ENCODE results near the gene CLCNKA. TPM values are rescaled to one million over a fixed set of nuclear protein-coding genes. Genes with fewer than 3 reads are reported as not detected.

The CLCNKA gene
- total and polyA plus RNA-seq, 7 experiments from 2014 or later = not detected

- no peaks in the 10 kb centered on the region for H3K27me3 ChIP-seq (ENCODE audit: control insufficient read depth in 2 of 2, insufficient read depth in 2 of 2, low read length in 2 of 2)
- Mint-ChIP-seq H3K27me3 (peaks cover 0 to 3% (median 0%) of the 10 kb centered on the region in 5 donors), H3K36me3 (no peaks in the 10 kb centered on the region), H3K4me3 (no peak overlapping the region), H3K4me1 (no peaks in the 10 kb centered on the region), H3K9me3 (no peaks in the 10 kb centered on the region), H3K27ac (peak overlapping the region in 1 of 9 donors; percentile 17)
- intact Hi-C loops (cut with micrococcal nuclease) = no loop called here
- no peaks in the 10 kb centered on the region for H3K4me1 ChIP-seq (ENCODE audit: control insufficient read depth in 2 of 2, insufficient read depth in 2 of 2, low read length in 2 of 2)
- H3K36me3 ChIP-seq (ENCODE audit: control insufficient read depth in 2 of 3, insufficient read depth in 3 of 3, low read length in 3 of 3) = no peaks in the 10 kb centered on the region
- no peak overlapping the region for H3K27ac ChIP-seq (ENCODE audit: low read depth, low read length)
- no peak overlapping the region for H3K4me3 ChIP-seq (ENCODE audit: low read length)
- ATAC-seq (no peak), DNase-seq (no peak)
- ChIA-PET CTCF (no interaction called here), POLR2A (no interaction called here)
- H3K9me3 ChIP-seq (ENCODE audit: control insufficient read depth in 2 of 3, low read length in 3 of 3) = no peaks in the 10 kb centered on the region
These were observed 32.7 kb upstream of the CLCNKA start for GRCh38 chr1:15988856-15989736.

DNA sequence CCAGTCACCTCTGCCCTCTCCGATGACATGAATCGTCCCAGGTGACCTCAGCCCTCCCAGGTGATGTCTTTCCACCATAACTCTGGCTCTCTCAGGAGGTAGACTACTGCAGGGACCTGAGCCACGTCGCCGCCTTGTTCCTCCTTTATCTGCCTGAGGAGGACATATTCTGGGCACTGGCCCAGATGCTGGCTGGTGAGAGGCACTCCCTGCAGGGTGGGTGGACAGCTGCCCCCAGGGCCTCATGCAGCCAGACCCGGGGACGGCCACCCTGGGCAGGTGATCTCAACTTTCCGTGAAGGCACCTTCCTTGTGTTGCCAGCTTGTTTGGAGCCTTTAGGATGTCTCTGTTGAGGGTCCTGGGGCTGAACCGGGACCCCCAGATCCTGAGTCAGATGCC lies 32.1 kb upstream of the CLCNKA start:
- CTCF ChIA-PET = no interaction called here
- POLR2A ChIA-PET = no interaction called here
- Mint-ChIP-seq H3K27ac (no peak overlapping the region), H3K9me3 (no peaks in the 10 kb centered on the region), H3K4me3 (no peak overlapping the region), H3K36me3 (no peaks in the 10 kb centered on the region), H3K4me1 (no peaks in the 10 kb centered on the region), H3K27me3 (peaks cover 0 to 3% (median 0%) of the 10 kb centered on the region in 5 donors)
- ATAC-seq (no peak), DNase-seq (no peak)
- intact Hi-C loops (cut with micrococcal nuclease) = no loop called here
- no peaks in the 10 kb centered on the region for H3K36me3 ChIP-seq (ENCODE audit: control insufficient read depth in 2 of 3, insufficient read depth in 3 of 3, low read length in 3 of 3)
- no peak overlapping the region for H3K27ac ChIP-seq (ENCODE audit: low read depth, low read length)
- no peaks in the 10 kb centered on the region for H3K9me3 ChIP-seq (ENCODE audit: control insufficient read depth in 2 of 3, low read length in 3 of 3)
- H3K4me3 ChIP-seq (ENCODE audit: low read length) = no peak overlapping the region
- no peaks in the 10 kb centered on the region for H3K27me3 ChIP-seq (ENCODE audit: control insufficient read depth in 2 of 2, insufficient read depth in 2 of 2, low read length in 2 of 2)
- H3K4me1 ChIP-seq (ENCODE audit: control insufficient read depth in 2 of 2, insufficient read depth in 2 of 2, low read length in 2 of 2) = no peaks in the 10 kb centered on the region

GRCh38 chr1:15991427-15992186 lies 30.2 kb upstream of the CLCNKA start:
- CTCF ChIA-PET = interaction anchor here (0.6 kb wide), 1 partner anchor 65 kb away, joined by 4 read pairs; no protein-coding TSS in a partner anchor

GRCh38 chr1:15992187-15992553 lies 29.7 kb upstream of the CLCNKA start:
- Mint-ChIP-seq H3K4me3 (no peak overlapping the region), H3K4me1 (no peaks in the 10 kb centered on the region), H3K27me3 (peaks cover 0 to 3% (median 0%) of the 10 kb centered on the region in 5 donors), H3K27ac (peak overlapping the region in 1 of 9 donors; percentile 55), H3K9me3 (no peaks in the 10 kb centered on the region), H3K36me3 (no peaks in the 10 kb centered on the region)
- H3K9me3 ChIP-seq (ENCODE audit: control insufficient read depth in 2 of 3, low read length in 3 of 3) = no peaks in the 10 kb centered on the region
- ATAC-seq (no peak), DNase-seq (no peak)
- no peaks in the 10 kb centered on the region for H3K4me1 ChIP-seq (ENCODE audit: control insufficient read depth in 2 of 2, insufficient read depth in 2 of 2, low read length in 2 of 2)
- intact Hi-C loops (cut with micrococcal nuclease) = no loop called here
- no peak overlapping the region for H3K27ac ChIP-seq (ENCODE audit: low read depth, low read length)
- no peak overlapping the region for H3K4me3 ChIP-seq (ENCODE audit: low read length)
- POLR2A ChIA-PET = no interaction called here
- H3K27me3 ChIP-seq (ENCODE audit: control insufficient read depth in 2 of 2, insufficient read depth in 2 of 2, low read length in 2 of 2) = no peaks in the 10 kb centered on the region
- CTCF ChIA-PET = no interaction called here
- H3K36me3 ChIP-seq (ENCODE audit: control insufficient read depth in 2 of 3, insufficient read depth in 3 of 3, low read length in 3 of 3) = no peaks in the 10 kb centered on the region

More at GRCh38 chr1:15991427-15992186, 30.2 kb upstream of the CLCNKA start:
- intact Hi-C loops (cut with micrococcal nuclease) = no loop called here
- no peaks in the 10 kb centered on the region for H3K9me3 Mint-ChIP-seq
- no peaks in the 10 kb centered on the region for H3K4me1 Mint-ChIP-seq
- POLR2A ChIA-PET = no interaction called here
- H3K27ac ChIP-seq (ENCODE audit: low read depth, low read length) = no peak overlapping the region
- H3K4me3 ChIP-seq (ENCODE audit: low read length) = no peak overlapping the region
- no peaks in the 10 kb centered on the region for H3K36me3 Mint-ChIP-seq
- DNase-seq (no peak), ATAC-seq (no peak)
- no peak overlapping the region for H3K4me3 Mint-ChIP-seq
- no peaks in the 10 kb centered on the region for H3K4me1 ChIP-seq (ENCODE audit: control insufficient read depth in 2 of 2, insufficient read depth in 2 of 2, low read length in 2 of 2)
- no peaks in the 10 kb centered on the region for H3K36me3 ChIP-seq (ENCODE audit: control insufficient read depth in 2 of 3, insufficient read depth in 3 of 3, low read length in 3 of 3)
- H3K27ac Mint-ChIP-seq = no peak overlapping the region
- H3K27me3 Mint-ChIP-seq = peaks cover 0 to 3% (median 0%) of the 10 kb centered on the region in 5 donors
- H3K9me3 ChIP-seq (ENCODE audit: control insufficient read depth in 2 of 3, low read length in 3 of 3) = no peaks in the 10 kb centered on the region
- no peaks in the 10 kb centered on the region for H3K27me3 ChIP-seq (ENCODE audit: control insufficient read depth in 2 of 2, insufficient read depth in 2 of 2, low read length in 2 of 2)

DNA sequence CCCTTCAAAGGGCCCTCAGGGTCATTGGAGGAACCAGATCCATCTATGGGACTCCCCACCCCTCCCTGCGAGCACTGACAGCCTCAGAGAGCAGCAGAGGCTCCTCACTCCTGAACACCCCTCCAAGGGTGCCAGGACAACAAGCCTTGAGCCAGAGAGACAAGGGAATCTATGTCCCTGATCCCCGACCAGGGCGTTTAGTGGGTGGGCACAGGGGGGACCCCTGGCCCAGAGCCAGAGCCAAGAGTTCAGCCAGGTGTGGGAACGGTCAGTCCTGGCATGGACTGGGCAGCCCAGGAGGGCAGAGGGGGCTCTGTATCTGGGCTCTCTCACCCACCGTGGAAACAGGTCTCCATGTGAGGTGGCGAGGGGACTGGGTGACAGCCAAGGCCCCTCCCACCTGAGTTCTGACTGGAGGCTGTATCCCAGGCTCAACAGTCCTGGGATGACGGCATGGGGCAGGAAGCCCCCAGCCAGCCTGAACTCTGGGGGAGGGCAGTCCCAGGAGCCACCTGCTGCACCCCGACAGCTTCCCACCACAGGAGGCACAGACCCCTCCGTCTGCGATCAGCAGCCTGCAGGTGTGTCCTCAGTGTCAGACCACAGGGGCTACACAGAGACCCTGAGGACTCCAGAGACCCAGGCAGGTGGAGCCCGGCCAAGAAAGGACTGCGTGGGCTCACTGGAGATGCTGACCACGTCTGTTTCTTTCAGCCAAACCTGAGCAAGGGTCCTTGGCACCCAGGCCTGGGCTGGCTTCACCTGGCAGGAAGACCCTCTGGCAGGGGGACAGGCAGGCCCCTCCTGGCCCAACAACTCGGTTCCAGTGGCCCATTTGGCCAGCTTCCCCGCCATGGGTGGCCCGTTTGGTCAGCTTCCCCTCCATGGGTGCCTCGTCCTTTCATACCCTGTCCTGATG lies 29.0 kb upstream of the CLCNKA start:
- H3K27ac ChIP-seq (ENCODE audit: low read depth, low read length) = no peak overlapping the region
- Mint-ChIP-seq H3K4me1 (no peaks in the 10 kb centered on the region), H3K27ac (peak overlapping the region in 1 of 9 donors; percentile 55), H3K4me3 (no peak overlapping the region), H3K9me3 (no peaks in the 10 kb centered on the region), H3K27me3 (peaks cover 0 to 3% (median 0%) of the 10 kb centered on the region in 5 donors), H3K36me3 (no peaks in the 10 kb centered on the region)
- no peaks in the 10 kb centered on the region for H3K9me3 ChIP-seq (ENCODE audit: control insufficient read depth in 2 of 3, low read length in 3 of 3)
- CTCF ChIA-PET = interaction anchor here (0.6 kb wide), 1 partner anchor 12 kb away, joined by 6 read pairs; no protein-coding TSS in a partner anchor
- ATAC-seq = no peak
- no peaks in the 10 kb centered on the region for H3K4me1 ChIP-seq (ENCODE audit: control insufficient read depth in 2 of 2, insufficient read depth in 2 of 2, low read length in 2 of 2)
- H3K36me3 ChIP-seq (ENCODE audit: control insufficient read depth in 2 of 3, insufficient read depth in 3 of 3, low read length in 3 of 3) = no peaks in the 10 kb centered on the region
- intact Hi-C loops (cut with micrococcal nuclease) = no loop called here
- POLR2A ChIA-PET = no interaction called here
- no peaks in the 10 kb centered on the region for H3K27me3 ChIP-seq (ENCODE audit: control insufficient read depth in 2 of 2, insufficient read depth in 2 of 2, low read length in 2 of 2)
- no peak overlapping the region for H3K4me3 ChIP-seq (ENCODE audit: low read length)
- DNase-seq = no peak

GRCh38 chr1:15993666-15994065 lies 28.2 kb upstream of the CLCNKA start:
- Histone ChIP-seq H3K27me3 (ENCODE audit: control insufficient read depth in 2 of 2, insufficient read depth in 2 of 2, low read length in 2 of 2) (no peaks in the 10 kb centered on the region), H3K4me3 (ENCODE audit: low read length) (no peak overlapping the region), H3K9me3 (ENCODE audit: control insufficient read depth in 2 of 3, low read length in 3 of 3) (no peaks in the 10 kb centered on the region), H3K4me1 (ENCODE audit: control insufficient read depth in 2 of 2, insufficient read depth in 2 of 2, low read length in 2 of 2) (no peaks in the 10 kb centered on the region), H3K27ac (ENCODE audit: low read depth, low read length) (no peak overlapping the region), H3K36me3 (ENCODE audit: control insufficient read depth in 2 of 3, insufficient read depth in 3 of 3, low read length in 3 of 3) (no peaks in the 10 kb centered on the region)
- no peaks in the 10 kb centered on the region for H3K4me1 Mint-ChIP-seq
- H3K27me3 Mint-ChIP-seq = peaks cover 0 to 3% (median 0%) of the 10 kb centered on the region in 5 donors
- POLR2A ChIA-PET = no interaction called here
- ATAC-seq (no peak), DNase-seq (no peak)
- intact Hi-C loops (cut with micrococcal nuclease) = loop anchor here (1.0 kb wide), 3 partner anchors 178 to 201 kb away; no protein-coding TSS in a partner anchor
- no peak overlapping the region for H3K27ac Mint-ChIP-seq
- no peak overlapping the region for H3K4me3 Mint-ChIP-seq
- H3K9me3 Mint-ChIP-seq = no peaks in the 10 kb centered on the region
- CTCF ChIA-PET = interaction anchor here (0.6 to 1.2 kb wide), 2 partner anchors 178 to 297 kb away, joined by 3 to 6 read pairs; no protein-coding TSS in a partner anchor
- H3K36me3 Mint-ChIP-seq = no peaks in the 10 kb centered on the region
